ENCODE results near the gene LRRC4C. TPM values are rescaled to one million over a fixed set of nuclear protein-coding genes. Genes with fewer than 3 reads are reported as not detected.

LRRC4C gene
- total and polyA plus RNA-seq, 2 experiments from 2014 or later, result 0.35 to 1.1 TPM

GRCh38 chr11:40323241-40323640 lies 1136.2 kb downstream of the LRRC4C start:
- Mint-ChIP-seq H3K9me3 (no peaks in the 10 kb centered on the region), H3K36me3 (ENCODE audit: low read depth) (no peaks in the 10 kb centered on the region), H3K4me3 (no peak overlapping the region), H3K4me1 (no peaks in the 10 kb centered on the region), H3K27me3 (ENCODE audit: insufficient read depth, low read depth, poor library complexity) (no peaks in the 10 kb centered on the region), H3K27ac (no peak overlapping the region)
- DNase-seq (ENCODE audit: low spot score) (no peak), ATAC-seq (no peak)
- Histone ChIP-seq H3K9me2 (ENCODE audit: insufficient read depth) (no peaks in the 10 kb centered on the region), H3K27me3 (ENCODE audit: insufficient read depth) (no peaks in the 10 kb centered on the region), H2AFZ (no peak overlapping the region), H3K4me3 (no peak overlapping the region), H3F3A (replicated peaks; ENCODE audit: low read depth) (no peaks in the 10 kb centered on the region), H4K20me1 (replicated peaks; ENCODE audit: insufficient read depth) (no peaks in the 10 kb centered on the region), H3K36me3 (ENCODE audit: insufficient read depth) (no peaks in the 10 kb centered on the region), H3K79me2 (replicated peaks; ENCODE audit: insufficient read depth) (no peaks in the 10 kb centered on the region), H3K4me1 (ENCODE audit: insufficient read depth) (no peaks in the 10 kb centered on the region), H3K27ac (ENCODE audit: low read depth) (no peak overlapping the region), H3K4me2 (no peak overlapping the region)
- TF ChIP-seq STAT1 (IDR thresholded peaks at IDR 0.05; ENCODE audit: unreplicated experiment), result no peak
- TF ChIP-seq ZNF462 (CRISPR knock-in tag; IDR thresholded peaks at IDR 0.05), result no peak
- TF ChIP-seq POLR2AphosphoS5 (IDR thresholded peaks at IDR 0.05; ENCODE audit: low read depth), result no peak
- TF ChIP-seq ZNF331 (CRISPR knock-in tag; IDR thresholded peaks at IDR 0.05; ENCODE audit: low read depth), result no peak
- TF ChIP-seq NANOG (IDR thresholded peaks at IDR 0.05; ENCODE audit: borderline replicate concordance), result no peak
- TF ChIP-seq CREB1 (CRISPR knock-in tag; IDR thresholded peaks at IDR 0.05; ENCODE audit: low read depth), result no peak
- no peak for TF ChIP-seq CTCF (conservative IDR thresholded peaks at IDR 0.05; ENCODE audit: low read depth in 2 of 2)
- TF ChIP-seq REST (IDR thresholded peaks at IDR 0.05; ENCODE audit: unreplicated experiment), result no peak
- no peak for TF ChIP-seq EZH2 (IDR thresholded peaks at IDR 0.05; ENCODE audit: low read depth, unreplicated experiment)
- TF ChIP-seq JUNB (IDR thresholded peaks at IDR 0.05; ENCODE audit: unreplicated experiment), result no peak
- TF ChIP-seq EZH2phosphoT487 (IDR thresholded peaks at IDR 0.05; ENCODE audit: unreplicated experiment), result no peak
- TF ChIP-seq ZNF114 (CRISPR knock-in tag; IDR thresholded peaks at IDR 0.05), result no peak
- TF ChIP-seq ETS1 (IDR thresholded peaks at IDR 0.05), result no peak

Measured in GM23338 (cell line).